Activated CD4-positive, alpha-beta T cell treated with anti-CD3 and anti-CD28 coated beads, Interleukin-2, amount 50 U/mL, for 16 hours (primary cell): ENCODE results near the gene CCDC80.

Experiments
- DNase-seq: peaks from one replicate; pipeline ENCODE4 v3.0.0-alpha.2; 2020

CCDC80 gene

DNA sequence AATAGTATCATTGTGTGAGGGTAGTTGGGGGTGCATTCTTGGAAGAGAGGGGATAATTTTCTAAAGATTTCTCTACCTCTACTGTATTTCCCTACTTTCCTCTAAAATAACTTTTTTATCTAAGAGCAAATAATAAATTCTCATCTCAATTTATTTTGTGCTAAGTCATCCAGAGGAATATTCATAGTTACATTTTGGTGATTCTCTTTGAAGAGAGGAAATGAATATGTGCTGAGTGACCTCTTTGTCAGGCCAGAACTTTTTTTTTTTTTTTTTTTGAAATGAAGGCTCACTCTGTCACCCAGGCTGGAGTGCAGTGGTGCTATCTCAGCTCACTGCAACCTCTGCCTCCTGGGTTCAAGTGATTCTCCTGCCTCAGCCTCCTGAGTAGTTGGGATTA, 15.1 kb upstream of the CCDC80 start:
- no peak for DNase-seq

- no peak for DNase-seq
Observed at GRCh38 chr3:112654979-112655378, 14.0 kb upstream of the CCDC80 start.

DNA sequence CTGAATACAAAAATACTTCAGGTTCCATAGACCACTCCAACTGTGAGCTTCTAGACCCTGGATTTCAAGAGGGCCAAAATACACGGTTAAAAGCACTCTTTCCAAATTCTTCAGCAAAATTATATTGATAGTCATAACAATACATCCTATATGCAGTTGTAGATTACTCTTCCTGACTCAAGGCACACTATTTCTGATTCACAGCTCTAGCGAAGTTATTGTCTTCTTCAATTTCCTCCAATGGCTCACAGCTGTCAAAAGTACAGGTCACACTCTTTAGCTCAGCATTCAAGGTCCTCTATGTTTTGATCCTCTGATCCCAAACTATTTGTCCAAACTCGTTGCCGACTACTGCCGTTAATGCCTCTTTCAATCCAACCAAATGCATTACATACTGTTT, 13.5 kb upstream of the CCDC80 start:
- no peak for DNase-seq

GRCh38 chr3:112653881-112654300, 12.9 kb upstream of the CCDC80 start:
- DNase-seq: no peak

DNA sequence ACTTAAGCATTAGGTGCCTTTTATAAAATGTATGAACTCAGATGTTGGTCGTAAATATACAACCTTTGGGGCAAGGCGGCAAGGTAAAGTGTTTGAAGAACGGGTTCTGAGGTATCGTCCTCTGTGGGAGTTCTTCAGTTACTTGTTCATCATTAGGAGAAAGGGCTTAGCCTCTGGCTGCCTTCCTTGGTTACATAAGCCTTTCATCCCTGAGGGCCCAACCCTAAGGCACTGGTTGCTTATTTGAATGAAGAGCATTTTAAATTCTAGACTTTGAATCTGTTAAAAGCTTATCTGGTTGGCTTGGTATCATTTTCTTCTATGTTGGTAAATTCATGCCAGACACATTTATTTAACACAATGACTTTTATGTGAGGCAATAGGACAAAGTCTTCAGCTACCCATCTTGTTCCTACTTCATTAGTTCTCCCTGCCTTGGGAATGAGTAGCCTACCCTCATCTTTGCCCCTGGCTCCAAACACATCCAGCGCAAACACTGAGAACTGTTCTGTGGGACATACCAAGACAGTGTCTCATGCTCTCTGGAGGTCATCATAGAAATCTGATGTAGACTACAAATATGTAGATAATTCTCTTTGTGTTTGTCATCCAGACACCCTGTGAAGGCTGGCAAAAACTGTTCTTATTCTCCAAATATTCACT, 12.4 kb upstream of the CCDC80 start:
- no peak for DNase-seq

- DNase-seq: no peak
Observed at GRCh38 chr3:112651516-112651915, 10.6 kb upstream of the CCDC80 start.

- DNase-seq: no peak
Observed at GRCh38 chr3:112651071-112651470, 10.1 kb upstream of the CCDC80 start.

GRCh38 chr3:112650482-112650881, 9.5 kb upstream of the CCDC80 start:
- DNase-seq: no peak

- no peak for DNase-seq
Observed at GRCh38 chr3:112649478-112649735, 8.5 kb upstream of the CCDC80 start.

GRCh38 chr3:112647122-112647521, 6.2 kb upstream of the CCDC80 start:
- no peak for DNase-seq

- no peak for DNase-seq
Observed at GRCh38 chr3:112646623-112647022, 5.7 kb upstream of the CCDC80 start.

- DNase-seq: no peak
Observed at GRCh38 chr3:112644453-112644852, 3.5 kb upstream of the CCDC80 start.

DNA sequence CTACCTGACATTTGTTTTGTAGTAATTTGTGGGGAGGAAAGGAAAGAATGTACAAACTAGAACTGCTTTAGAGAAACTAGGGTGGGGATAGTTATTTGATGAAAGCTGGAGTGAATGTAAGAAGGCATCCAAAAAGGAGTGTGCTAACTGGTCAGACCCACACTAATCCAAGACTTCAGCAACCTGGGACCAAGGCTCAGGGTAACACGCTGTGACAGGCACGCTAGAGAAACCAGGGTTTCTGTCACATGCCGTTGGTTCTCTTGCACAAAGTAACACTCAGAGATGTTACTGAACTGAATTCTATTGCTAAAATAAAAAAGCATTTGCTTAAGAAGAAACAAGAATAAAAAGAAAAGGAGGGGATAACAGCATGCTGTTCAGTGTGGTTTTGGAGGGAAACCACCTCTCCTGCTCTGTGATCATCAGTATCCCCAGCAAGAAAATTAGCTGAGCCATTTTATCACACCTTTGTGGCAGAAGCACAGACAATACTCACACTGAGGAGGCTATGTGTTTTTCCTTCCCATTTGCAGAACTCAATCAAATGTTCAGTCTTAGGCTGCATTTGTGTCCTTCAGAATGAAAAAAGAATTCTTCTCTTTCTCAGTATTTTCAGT, 2.8 kb upstream of the CCDC80 start:
- DNase-seq: peak; percentile 39

- peak; percentile 89 for DNase-seq
Observed at GRCh38 chr3:112642912-112643506, 2.1 kb upstream of the CCDC80 start.

GRCh38 chr3:112640276-112640929, 540 bp downstream of the CCDC80 start:
- no peak for DNase-seq

- DNase-seq: no peak
Observed at GRCh38 chr3:112639455-112640225, 1.3 kb downstream of the CCDC80 start.

DNA sequence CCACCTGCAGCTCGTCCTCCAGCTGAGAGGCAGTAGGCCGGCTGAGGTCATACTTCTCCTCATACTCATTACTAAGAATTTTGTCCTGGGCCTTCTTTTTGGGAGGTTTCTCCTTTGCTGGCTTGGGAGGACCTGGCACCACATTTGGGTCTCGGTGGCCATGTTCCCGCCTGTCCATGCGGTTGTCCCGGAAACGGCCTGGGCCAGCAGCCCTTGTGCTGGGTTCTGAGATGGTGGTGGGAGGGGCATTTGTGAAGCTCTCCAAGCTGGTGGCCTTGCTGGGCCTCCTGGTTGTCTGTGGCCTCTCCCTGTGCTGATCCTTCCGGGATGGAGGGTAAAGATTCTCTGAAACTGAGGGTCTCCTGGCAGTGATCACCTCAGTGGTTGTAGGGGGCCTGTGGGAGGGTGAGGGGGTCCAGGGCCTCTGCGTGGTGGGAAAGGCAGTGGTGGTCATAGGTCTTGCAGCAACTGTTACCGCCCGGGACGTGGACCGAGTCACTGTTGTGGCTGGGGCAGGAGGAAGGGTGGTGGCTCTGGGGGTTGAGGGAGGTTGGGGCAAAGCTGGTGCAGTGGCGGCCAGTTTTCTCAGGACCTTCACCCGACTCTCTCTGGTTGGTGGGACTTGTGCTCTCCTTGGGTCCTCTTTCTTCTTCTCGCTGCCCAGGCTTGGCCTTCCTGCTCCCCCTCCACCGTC, 2.5 kb downstream of the CCDC80 start:
- DNase-seq: no peak

GRCh38 chr3:112637700-112638099, 3.2 kb downstream of the CCDC80 start:
- no peak for DNase-seq

DNA sequence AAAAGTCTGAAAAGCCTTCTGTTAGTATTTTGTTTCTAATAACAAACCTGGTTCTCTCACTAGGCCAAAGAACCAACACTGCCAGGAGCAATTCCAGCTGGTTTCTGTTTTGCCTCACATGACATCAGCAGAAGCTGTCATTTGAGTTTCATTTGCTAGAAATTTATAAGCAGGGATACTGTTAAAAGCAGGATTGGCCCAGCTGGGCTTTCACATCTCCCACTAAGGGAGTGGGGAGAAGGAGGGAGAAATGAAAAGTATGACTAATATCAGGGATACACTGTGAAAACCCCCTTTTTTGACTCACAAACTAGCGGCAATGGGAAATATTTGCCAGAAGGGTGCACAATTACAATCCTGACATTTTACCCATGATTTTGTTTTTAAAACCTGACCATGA, 5.3 kb downstream of the CCDC80 start:
- DNase-seq: no peak

DNA sequence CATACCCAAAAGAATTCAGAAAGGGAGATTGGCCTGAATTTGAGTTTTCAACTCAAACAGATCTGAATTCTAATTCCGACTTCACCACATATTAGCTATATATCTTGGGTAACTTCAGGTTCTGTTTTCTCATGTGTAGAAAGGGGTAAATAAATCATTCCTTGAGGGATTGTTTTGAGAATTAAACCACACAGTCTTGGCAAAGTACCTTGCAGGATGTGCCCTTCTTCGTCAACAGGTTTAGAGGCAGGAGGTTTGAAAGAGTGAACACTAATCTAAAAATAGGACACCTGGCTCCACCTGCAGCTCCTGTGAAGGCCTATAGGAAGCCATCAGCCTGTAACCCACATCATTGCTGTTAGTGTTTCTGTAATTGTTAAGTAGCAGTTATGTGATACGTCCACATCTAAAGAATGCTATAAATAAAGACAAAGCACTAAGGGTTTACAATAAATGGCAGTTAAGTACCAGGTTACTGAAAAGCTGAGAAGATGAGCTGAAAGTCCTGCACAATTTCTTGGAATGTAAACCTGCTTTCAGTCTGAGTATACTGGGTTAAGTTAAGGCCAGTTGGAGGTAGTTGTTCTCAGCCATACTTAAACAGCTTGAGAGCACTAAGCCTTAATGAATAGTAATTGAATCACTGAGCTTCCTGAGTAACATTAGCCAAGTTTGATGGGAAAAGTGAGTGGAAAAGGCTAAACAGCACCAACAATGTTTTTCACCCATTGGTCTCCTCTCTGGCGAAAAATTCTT, 6.0 kb downstream of the CCDC80 start:
- peak; percentile 35 for DNase-seq

GRCh38 chr3:112633757-112634156, 7.2 kb downstream of the CCDC80 start:
- DNase-seq: no peak

DNA sequence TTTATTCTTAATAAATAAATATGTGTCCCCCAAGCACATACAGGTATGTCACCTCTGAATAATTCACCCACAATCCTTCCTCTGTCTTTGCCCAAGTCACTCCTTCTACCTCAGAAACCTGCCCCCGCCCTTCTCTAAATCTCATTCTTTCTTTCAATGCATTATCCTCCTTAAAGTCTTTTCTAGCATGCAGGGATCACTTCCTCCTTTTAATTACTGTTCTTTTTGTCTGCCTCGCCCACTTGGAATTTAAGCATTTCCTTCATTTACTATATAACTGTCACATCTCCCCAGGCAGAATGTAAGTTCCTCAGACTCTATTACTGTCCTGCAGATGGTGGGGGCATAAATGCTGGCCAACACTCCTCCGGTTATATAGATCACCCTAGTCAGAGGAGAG, 7.8 kb downstream of the CCDC80 start:
- no peak for DNase-seq
